Measurements from ENCODE around the gene BCL2L11. TPM values are rescaled to one million over a fixed set of nuclear protein-coding genes. Genes with fewer than 3 reads are reported as not detected.

BCL2L11 gene
- total and polyA plus RNA-seq, 2 donors (not counting 3 experiments of a cell fraction or from before 2014, with no cell fraction given): 12.9 to 26.6 TPM

GRCh38 chr2:111216811-111217652 is 96.3 kb downstream of the BCL2L11 start:
- TF ChIP-seq POLR2AphosphoS5 (IDR thresholded peaks at IDR 0.05; ENCODE audit: insufficient read depth, low read depth, low read length): no peak
- TF ChIP-seq POLR2A (IDR thresholded peaks at IDR 0.05; ENCODE audit: low read depth, low read length): no peak
- no peak for TF ChIP-seq MAX (IDR thresholded peaks at IDR 0.05; ENCODE audit: insufficient read depth, insufficient read length)
- TF ChIP-seq MYC (IDR thresholded peaks at IDR 0.05; ENCODE audit: low read depth, low read length): no peak
- no peak for TF ChIP-seq CTCF (IDR thresholded peaks at IDR 0.05; ENCODE audit: extremely low read depth in 1 of 2, insufficient read depth in 1 of 2, low read depth in 1 of 2, low read length in 2 of 2)
- TF ChIP-seq GATA2 (IDR thresholded peaks at IDR 0.05; ENCODE audit: insufficient read depth, insufficient read length, low read depth, low read length): no peak
- TF ChIP-seq EZH2 (IDR thresholded peaks at IDR 0.05; ENCODE audit: borderline replicate concordance, low read depth, low read length, severe bottlenecking): no peak
- TF ChIP-seq JUN (IDR thresholded peaks at IDR 0.05; ENCODE audit: borderline replicate concordance, insufficient read depth, insufficient read length, low read depth): no peak
- no peak for TF ChIP-seq FOS (IDR thresholded peaks at IDR 0.05; ENCODE audit: borderline replicate concordance, insufficient read depth, low read length)
- Histone ChIP-seq H3K4me3 (replicated peaks in 1 of 3; ENCODE audit: insufficient read depth in 1 of 3, low read depth in 1 of 3, low read length in 3 of 3) (no peak overlapping the region), H3K27me3 (ENCODE audit: control insufficient read depth in 2 of 2, insufficient read depth in 2 of 2, low read length in 2 of 2) (no peaks in the 10 kb centered on the region), H3K27ac (ENCODE audit: insufficient read depth, low read depth, low read length) (no peak overlapping the region), H4K20me1 (replicated peaks; ENCODE audit: control insufficient read depth, extremely low read depth, insufficient read depth, low read length) (no peaks in the 10 kb centered on the region), H3K36me3 (ENCODE audit: control insufficient read depth in 2 of 2, extremely low read depth in 1 of 2, insufficient read depth in 2 of 2, low read length in 2 of 2) (no peaks in the 10 kb centered on the region), H3K9me3 (replicated peaks; ENCODE audit: control insufficient read depth, insufficient read depth, low read length) (no peaks in the 10 kb centered on the region), H3K9me1 (replicated peaks; ENCODE audit: control insufficient read depth, extremely low read depth, insufficient read depth, low read length) (no peaks in the 10 kb centered on the region), H2AFZ (ENCODE audit: low read depth, low read length) (no peak overlapping the region), H3K4me1 (ENCODE audit: control insufficient read depth, extremely low read depth, insufficient read depth, low read length) (no peaks in the 10 kb centered on the region), H3K4me2 (ENCODE audit: insufficient read depth, low read length) (no peak overlapping the region), H3K79me2 (ENCODE audit: control insufficient read depth, insufficient read depth, low read length) (no peaks in the 10 kb centered on the region), H3K9ac (replicated peaks; ENCODE audit: extremely low read depth, insufficient read depth, low read length) (no peak overlapping the region)
- ChIA-PET POLR2A (no interaction called here), CTCF (no interaction called here)
- BruUV-seq (replicated peaks): no TSS peak
- dilution Hi-C loops (cut with MboI; ENCODE audit: extremely low pct_ligation_motif_present, low sequenced_read_pairs) (no loop called here), intact Hi-C loops (cut with micrococcal nuclease) (no loop called here)
- DNase-seq (ENCODE audit: low read depth, low spot score): no peak
- FAIRE-seq: no peak
